ENCODE measurements around the gene LRRC4C.

GRCh38 chr11:41458154-41458553 is 1.3 kb downstream of the LRRC4C start:
- TF ChIP-seq POLR2A (IDR thresholded peaks at IDR 0.05) (no peak), CTCF (IDR thresholded peaks at IDR 0.05) (no peak)

All from heart left ventricle (tissue), 13 donors.